ENCODE data around the gene FBF1. TPM values are rescaled to one million over a fixed set of nuclear protein-coding genes. Genes with fewer than 3 reads are reported as not detected.

Gene FBF1
- total RNA-seq, 1 donor from 2014 or later = 18.5 TPM

- DNase-seq (ENCODE audit: low spot score) (no peak), ATAC-seq (no peak)
- intact Hi-C loops (cut with DNase I) = no loop called here
Observed at GRCh38 chr17:75959051-75959838, 18.4 kb upstream of the FBF1 start.

DNA sequence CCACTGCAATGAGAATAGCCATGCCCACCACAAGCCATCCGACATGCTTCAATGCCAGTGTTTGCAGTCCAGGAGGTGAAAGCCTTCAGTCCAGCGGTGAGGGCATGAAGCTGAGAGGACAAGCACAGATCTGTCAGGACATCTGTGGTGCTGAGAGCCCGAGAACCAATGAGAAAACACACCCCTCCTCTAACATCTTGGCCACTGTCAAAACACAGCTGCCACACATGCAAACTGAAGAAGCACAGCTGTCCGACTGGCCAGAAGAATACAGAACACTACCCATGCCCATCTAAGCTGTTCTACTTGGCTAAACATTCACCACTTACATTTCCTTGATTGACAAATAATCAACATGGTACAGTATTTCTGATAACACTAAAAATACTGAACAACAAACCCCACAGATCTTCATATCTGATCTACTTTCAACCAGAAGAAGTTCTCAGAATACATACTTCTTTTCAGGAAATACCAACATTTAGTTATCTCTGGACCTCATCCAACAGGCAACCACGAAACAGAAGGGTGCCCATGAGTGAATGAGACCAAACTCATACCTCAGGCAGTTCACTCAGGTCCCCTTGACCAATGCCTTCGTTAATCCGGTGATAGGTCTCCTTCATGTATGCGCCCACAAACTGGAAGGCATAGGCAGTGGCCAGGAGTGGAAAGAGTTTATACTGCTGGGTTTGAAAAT is 10.2 kb upstream of the FBF1 start:
- DNase-seq (ENCODE audit: low spot score) (no peak), ATAC-seq (no peak)
- intact Hi-C loops (cut with DNase I) = no loop called here

GRCh38 chr17:75950421-75950820 is 9.6 kb upstream of the FBF1 start:
- DNase-seq (ENCODE audit: low spot score) = no peak
- intact Hi-C loops (cut with DNase I) = no loop called here

GRCh38 chr17:75945211-75945610 is 4.4 kb upstream of the FBF1 start:
- no peak for ATAC-seq
- intact Hi-C loops (cut with DNase I) = no loop called here

More at GRCh38 chr17:75950421-75950820, 9.6 kb upstream of the FBF1 start:
- ATAC-seq = no peak

GRCh38 chr17:75943491-75943890 is 2.6 kb upstream of the FBF1 start:
- intact Hi-C loops (cut with DNase I) = no loop called here
- ATAC-seq = no peak
- no peak for DNase-seq (ENCODE audit: low spot score)

More at GRCh38 chr17:75945211-75945610, 4.4 kb upstream of the FBF1 start:
- DNase-seq (ENCODE audit: low spot score) = no peak

DNA sequence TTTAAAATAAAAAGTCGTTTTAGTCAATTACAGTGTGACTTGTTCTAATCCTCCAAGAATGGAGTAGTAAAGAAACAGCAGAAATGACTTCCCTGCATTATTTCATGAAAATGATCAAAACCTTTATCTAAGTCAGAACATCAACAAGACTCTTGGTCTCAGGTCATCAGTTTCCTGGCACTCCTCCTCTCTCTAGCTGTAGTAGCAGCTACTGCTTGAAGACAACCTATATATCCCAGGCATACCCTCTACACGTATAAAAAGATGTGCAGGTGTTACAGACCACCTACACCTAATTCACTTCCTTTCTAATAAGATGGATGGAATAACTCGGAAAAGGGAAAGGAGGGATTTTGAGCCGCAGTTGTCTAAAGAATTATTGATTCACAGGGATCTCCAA is 1.6 kb upstream of the FBF1 start:
- intact Hi-C loops (cut with DNase I) = no loop called here
- DNase-seq (ENCODE audit: low spot score) (no peak), ATAC-seq (no peak)

DNA sequence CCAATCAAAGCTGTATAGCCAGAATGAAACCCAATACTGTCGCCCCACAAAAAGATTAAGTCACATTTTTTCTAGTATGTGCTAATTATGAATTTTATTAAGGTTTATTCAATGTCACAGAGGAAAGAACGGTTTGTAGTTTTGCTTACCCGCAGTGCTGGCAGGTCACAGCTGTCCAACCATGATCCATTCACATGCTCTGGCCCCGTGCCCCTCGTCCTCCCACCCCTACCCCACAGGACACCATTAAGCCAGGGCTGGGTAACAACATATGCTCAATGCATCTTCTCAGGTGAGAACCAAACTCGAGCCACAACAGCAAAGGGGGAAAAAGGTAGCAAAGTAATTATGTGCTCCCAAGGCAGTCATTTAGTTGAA is 589 bp upstream of the FBF1 start:
- peak; percentile 14 for ATAC-seq
- no peak for DNase-seq (ENCODE audit: low spot score)
- intact Hi-C loops (cut with DNase I) = no loop called here

DNA sequence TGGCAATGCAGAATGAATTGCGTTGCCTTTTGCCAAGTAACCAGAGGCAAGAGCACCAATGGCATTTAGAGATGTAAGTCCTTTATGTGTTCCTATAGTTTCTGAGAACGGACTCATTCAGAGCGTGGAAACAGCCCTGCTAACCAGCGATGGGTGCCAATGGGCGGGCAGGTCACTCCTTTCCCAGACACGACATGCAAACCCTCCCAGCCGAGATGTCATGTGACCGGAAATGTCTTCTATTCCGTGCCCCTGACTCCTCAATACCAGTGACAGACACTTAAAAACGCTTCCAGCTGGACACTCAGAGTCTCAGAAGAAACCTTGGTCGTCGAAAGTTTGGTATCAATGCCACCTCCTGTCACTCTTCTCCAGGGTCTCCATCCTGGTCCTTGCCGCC is 3.2 kb downstream of the FBF1 start:
- ATAC-seq = no peak
- intact Hi-C loops (cut with DNase I) = no loop called here
- DNase-seq (ENCODE audit: low spot score) = no peak

GRCh38 chr17:75933808-75934207 is 7.0 kb downstream of the FBF1 start:
- intact Hi-C loops (cut with DNase I) = no loop called here
- no peak for DNase-seq (ENCODE audit: low spot score)
- ATAC-seq = no peak

- ATAC-seq (no peak), DNase-seq (ENCODE audit: low spot score) (no peak)
- intact Hi-C loops (cut with DNase I) = no loop called here
Observed at GRCh38 chr17:75932852-75933251, 8.0 kb downstream of the FBF1 start.

DNA sequence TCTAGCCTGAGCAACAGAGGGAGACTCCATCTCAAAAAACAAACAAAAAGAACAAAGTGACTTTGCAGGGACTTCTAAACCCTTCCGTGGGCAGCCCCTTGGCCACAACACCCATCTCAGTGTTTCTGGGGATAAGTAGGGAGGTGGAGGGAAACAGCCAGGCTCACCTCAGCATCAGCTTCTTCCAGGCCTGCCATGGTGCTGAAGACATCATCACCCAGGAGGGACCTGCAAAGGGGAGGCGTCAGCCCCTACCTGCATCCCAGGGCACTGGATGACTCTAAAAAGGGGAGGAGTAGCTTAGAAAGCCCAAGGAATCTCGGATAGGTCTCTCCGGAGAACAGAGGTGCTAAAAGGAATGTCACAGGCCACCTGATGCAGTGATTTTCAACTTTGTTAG is 9.8 kb downstream of the FBF1 start:
- no peak for ATAC-seq
- intact Hi-C loops (cut with DNase I) = no loop called here
- no peak for DNase-seq (ENCODE audit: low spot score)

DNA sequence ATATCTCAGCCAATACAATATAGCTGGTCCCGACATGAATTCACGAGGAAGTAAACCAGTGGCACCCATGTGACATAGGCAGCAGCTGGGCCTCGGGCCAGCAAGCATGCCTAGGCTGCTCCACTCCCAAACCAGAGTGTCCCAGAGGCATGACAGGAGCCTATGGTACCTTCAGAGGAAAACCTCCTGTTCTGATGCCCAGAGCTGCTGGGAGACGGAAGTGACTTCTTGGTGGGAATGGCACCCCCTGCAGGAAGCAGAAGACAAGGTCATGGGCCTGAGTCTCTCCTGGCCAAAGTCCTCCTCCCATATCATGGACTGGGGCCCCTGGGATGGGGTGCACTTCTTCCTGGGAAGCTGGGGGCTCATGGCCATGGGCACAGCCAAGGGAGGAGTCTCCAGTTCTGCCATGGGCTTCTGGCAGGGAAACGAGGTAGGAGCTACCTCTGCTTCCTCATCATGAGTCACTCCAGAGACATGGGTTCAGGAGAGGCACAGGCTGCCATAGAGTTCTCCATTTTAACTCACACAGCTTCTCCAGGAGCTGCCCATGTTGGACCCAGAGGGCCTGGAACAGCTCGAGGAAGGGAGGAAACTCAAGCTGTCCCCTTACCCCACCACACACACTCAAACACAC is 13.4 kb downstream of the FBF1 start:
- no peak for DNase-seq (ENCODE audit: low spot score)
- no peak for ATAC-seq
- intact Hi-C loops (cut with DNase I) = no loop called here

- no peak for DNase-seq (ENCODE audit: low spot score)
- no peak for ATAC-seq
- intact Hi-C loops (cut with DNase I) = no loop called here
Observed at GRCh38 chr17:75926456-75926855, 14.4 kb downstream of the FBF1 start.

DNA sequence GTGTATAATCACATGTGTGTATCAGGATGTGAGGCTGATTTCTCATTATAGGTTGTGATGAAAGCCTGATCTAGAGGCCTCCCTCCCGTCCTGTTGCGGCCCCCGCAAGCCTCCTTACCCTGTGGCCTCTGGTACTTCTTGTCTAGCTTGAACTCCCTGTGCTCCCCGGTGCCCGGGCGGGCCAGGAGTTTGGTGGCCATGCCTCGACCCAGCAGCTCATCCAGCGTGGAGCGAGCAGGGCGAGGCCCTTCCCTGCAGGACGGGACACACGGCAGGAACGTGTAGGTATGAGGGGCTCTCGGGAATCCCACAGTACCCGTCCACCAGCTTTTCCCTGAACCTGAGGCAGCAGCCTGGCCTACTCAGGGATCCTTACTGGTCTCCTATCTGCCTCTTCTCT is 14.9 kb downstream of the FBF1 start:
- intact Hi-C loops (cut with DNase I) = no loop called here
- DNase-seq (ENCODE audit: low spot score) = no peak
- no peak for ATAC-seq

DNA sequence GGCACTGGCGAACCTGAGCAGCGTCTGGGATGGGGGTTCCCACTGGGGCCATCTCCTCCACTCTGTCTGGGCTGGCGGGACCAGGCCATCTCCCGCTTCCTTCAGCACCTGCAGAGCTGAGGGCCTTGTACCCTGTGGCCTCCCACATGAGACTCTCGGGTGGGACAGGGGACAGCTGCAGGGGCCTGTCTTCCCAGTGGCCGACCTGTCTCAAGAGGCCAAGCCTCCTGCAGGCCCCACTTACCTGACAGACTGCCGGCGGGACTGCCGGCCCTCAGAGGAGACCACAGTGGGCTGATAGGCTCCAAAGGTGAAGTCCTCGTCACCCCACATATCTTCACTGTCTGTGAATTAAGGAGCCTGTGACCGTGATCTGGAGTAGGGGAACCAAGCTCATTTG is 15.7 kb downstream of the FBF1 start:
- no peak for DNase-seq (ENCODE audit: low spot score)
- ATAC-seq = no peak
- intact Hi-C loops (cut with DNase I) = no loop called here

- ATAC-seq (no peak), DNase-seq (ENCODE audit: low spot score) (no peak)
- intact Hi-C loops (cut with DNase I) = no loop called here
Observed at GRCh38 chr17:75922963-75923874, 17.6 kb downstream of the FBF1 start.

- intact Hi-C loops (cut with DNase I) = no loop called here
- ATAC-seq (no peak), DNase-seq (ENCODE audit: low spot score) (no peak)
Observed at GRCh38 chr17:75922173-75922961, 18.5 kb downstream of the FBF1 start.

DNA sequence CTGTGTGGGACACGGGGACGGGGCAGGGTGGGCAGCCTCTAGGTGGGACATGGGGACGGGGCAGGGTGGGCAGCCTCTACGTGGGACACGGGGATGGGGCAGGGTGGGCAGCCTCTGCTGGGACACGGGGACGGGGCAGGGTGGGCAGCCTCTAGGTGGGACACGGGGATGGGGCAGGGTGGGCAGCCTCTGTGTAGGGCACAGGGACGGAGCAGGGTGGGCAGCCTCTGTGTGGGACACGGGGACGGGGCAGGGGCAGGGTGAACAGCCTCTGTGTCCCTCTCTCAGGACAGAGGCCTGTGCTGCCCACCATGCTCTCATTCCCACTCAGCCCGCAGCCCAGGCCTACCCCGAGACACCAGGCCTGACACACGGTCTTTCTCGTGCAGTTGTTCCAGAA is 19.2 kb downstream of the FBF1 start:
- DNase-seq (ENCODE audit: low spot score) (no peak), ATAC-seq (no peak)
- intact Hi-C loops (cut with DNase I) = no loop called here
